ENCODE results near the gene PGC. TPM values are rescaled to one million over a fixed set of nuclear protein-coding genes. Genes with fewer than 3 reads are reported as not detected.

The PGC gene
- polyA plus RNA-seq, 3 donors = not detected

GRCh38 chr6:41702771-41703494, 44.3 kb downstream of the PGC start:
- intact Hi-C loops (cut with micrococcal nuclease) = loop anchor here in 1 of 2 donors (5.0 to 10.0 kb wide), 2 partner anchors 34 to 72 kb away; partner anchors contain the start of genes FRS3 and TFEB
- H3K27me3 Mint-ChIP-seq (ENCODE audit: low read depth in 3 of 3) = peaks cover 0 to 1% (median 0%) of the 10 kb centered on the region in 3 donors
- H3K9me3 ChIP-seq (replicated peaks in 1 of 2; ENCODE audit: control insufficient read depth in 1 of 2, insufficient read depth in 1 of 2, low read length in 2 of 2) = no peaks in the 10 kb centered on the region
- peaks cover 26 to 58% of the 10 kb centered on the region in 2 donors for H3K36me3 ChIP-seq (replicated peaks in 1 of 2; ENCODE audit: control insufficient read depth in 1 of 2, insufficient read depth in 2 of 2, low read length in 2 of 2)
- peaks cover 45 to 55% of the 10 kb centered on the region in 2 donors for H3K36me3 Mint-ChIP-seq
- no peak overlapping the region for H3K4me3 Mint-ChIP-seq
- WGBS (ENCODE audit: insufficient coverage) = 93% methylated on average over 7 of the region's 14 CpGs
- H3K4me1 ChIP-seq (ENCODE audit: control insufficient read depth in 1 of 2, insufficient read depth in 2 of 2, low read length in 2 of 2) = peaks cover 35 to 41% of the 10 kb centered on the region in 2 donors
- peaks cover 82% of the 10 kb centered on the region for H4K20me1 ChIP-seq (ENCODE audit: insufficient read depth, low read length)
- H3K4me2 ChIP-seq (replicated peaks; ENCODE audit: extremely low read depth, low read length, poor library complexity, severe bottlenecking) = no peak overlapping the region
- H3K27ac ChIP-seq (ENCODE audit: low read depth in 1 of 2, low read length in 2 of 2) = no peak overlapping the region
- H3K9ac ChIP-seq (ENCODE audit: insufficient read depth, low read length, poor library complexity, severe bottlenecking) = no peak overlapping the region
- DNase-seq = no peak
- peak overlapping the region in 1 of 7 donors; percentile 7 for H3K27ac Mint-ChIP-seq
- no peak overlapping the region for H3K4me3 ChIP-seq (replicated peaks in 1 of 3; ENCODE audit: low read depth in 2 of 3, low read length in 3 of 3)
- TF ChIP-seq, protein P1, sequence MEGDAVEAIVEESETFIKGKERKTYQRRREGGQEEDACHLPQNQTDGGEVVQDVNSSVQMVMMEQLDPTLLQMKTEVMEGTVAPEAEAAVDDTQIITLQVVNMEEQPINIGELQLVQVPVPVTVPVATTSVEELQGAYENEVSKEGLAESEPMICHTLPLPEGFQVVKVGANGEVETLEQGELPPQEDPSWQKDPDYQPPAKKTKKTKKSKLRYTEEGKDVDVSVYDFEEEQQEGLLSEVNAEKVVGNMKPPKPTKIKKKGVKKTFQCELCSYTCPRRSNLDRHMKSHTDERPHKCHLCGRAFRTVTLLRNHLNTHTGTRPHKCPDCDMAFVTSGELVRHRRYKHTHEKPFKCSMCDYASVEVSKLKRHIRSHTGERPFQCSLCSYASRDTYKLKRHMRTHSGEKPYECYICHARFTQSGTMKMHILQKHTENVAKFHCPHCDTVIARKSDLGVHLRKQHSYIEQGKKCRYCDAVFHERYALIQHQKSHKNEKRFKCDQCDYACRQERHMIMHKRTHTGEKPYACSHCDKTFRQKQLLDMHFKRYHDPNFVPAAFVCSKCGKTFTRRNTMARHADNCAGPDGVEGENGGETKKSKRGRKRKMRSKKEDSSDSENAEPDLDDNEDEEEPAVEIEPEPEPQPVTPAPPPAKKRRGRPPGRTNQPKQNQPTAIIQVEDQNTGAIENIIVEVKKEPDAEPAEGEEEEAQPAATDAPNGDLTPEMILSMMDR (IDR thresholded peaks at IDR 0.05) = no peak
- H3K79me2 ChIP-seq (ENCODE audit: insufficient read depth, low read length) = peaks cover 66% of the 10 kb centered on the region
- no peaks in the 10 kb centered on the region for H3K9me3 Mint-ChIP-seq
- no peak overlapping the region for H2AFZ ChIP-seq (ENCODE audit: insufficient read depth, low read depth, low read length, poor library complexity, severe bottlenecking)
- no peaks in the 10 kb centered on the region for H3K27me3 ChIP-seq (ENCODE audit: control insufficient read depth in 2 of 2, insufficient read depth in 2 of 2, low read length in 2 of 2)
- H3K4me1 Mint-ChIP-seq = peaks cover 48% of the 10 kb centered on the region

GRCh38 chr6:41702089-41702745, 45.0 kb downstream of the PGC start:
- Mint-ChIP-seq H3K27me3 (ENCODE audit: low read depth in 3 of 3) (peaks cover 0 to 1% (median 0%) of the 10 kb centered on the region in 3 donors), H3K4me1 (peaks cover 40% of the 10 kb centered on the region), H3K36me3 (peaks cover 46 to 55% of the 10 kb centered on the region in 2 donors), H3K4me3 (no peak overlapping the region), H3K9me3 (no peaks in the 10 kb centered on the region), H3K27ac (peak overlapping the region in 1 of 7 donors; percentile 25)
- Histone ChIP-seq H3K4me2 (replicated peaks; ENCODE audit: extremely low read depth, low read length, poor library complexity, severe bottlenecking) (no peak overlapping the region), H3K4me3 (replicated peaks in 1 of 3; ENCODE audit: low read depth in 2 of 3, low read length in 3 of 3) (no peak overlapping the region), H4K20me1 (ENCODE audit: insufficient read depth, low read length) (peaks cover 89% of the 10 kb centered on the region), H3K36me3 (replicated peaks in 1 of 2; ENCODE audit: control insufficient read depth in 1 of 2, insufficient read depth in 2 of 2, low read length in 2 of 2) (peaks cover 31 to 66% of the 10 kb centered on the region in 2 donors), H3K4me1 (ENCODE audit: control insufficient read depth in 1 of 2, insufficient read depth in 2 of 2, low read length in 2 of 2) (peaks cover 27 to 34% of the 10 kb centered on the region in 2 donors), H3K27ac (ENCODE audit: low read depth in 1 of 2, low read length in 2 of 2) (no peak overlapping the region), H3K27me3 (ENCODE audit: control insufficient read depth in 2 of 2, insufficient read depth in 2 of 2, low read length in 2 of 2) (no peaks in the 10 kb centered on the region), H3K9ac (ENCODE audit: insufficient read depth, low read length, poor library complexity, severe bottlenecking) (no peak overlapping the region), H3K9me3 (replicated peaks in 1 of 2; ENCODE audit: control insufficient read depth in 1 of 2, insufficient read depth in 1 of 2, low read length in 2 of 2) (no peaks in the 10 kb centered on the region), H3K79me2 (ENCODE audit: insufficient read depth, low read length) (peaks cover 64% of the 10 kb centered on the region), H2AFZ (ENCODE audit: insufficient read depth, low read depth, low read length, poor library complexity, severe bottlenecking) (no peak overlapping the region)
- 96% methylated on average over 9 of the region's 10 CpGs for WGBS (ENCODE audit: insufficient coverage)
- TF ChIP-seq, protein P1 (IDR thresholded peaks at IDR 0.05) = no peak
- no peak for DNase-seq
- intact Hi-C loops (cut with micrococcal nuclease) = loop anchor here in 1 of 2 donors (5.0 to 10.0 kb wide), 2 partner anchors 35 to 73 kb away; partner anchors contain the start of genes FRS3 and TFEB

Data from CD14-positive monocyte (primary cell).